GM12878 (cell line): ENCODE data around the gene GCH1. TPM values are rescaled to one million over a fixed set of nuclear protein-coding genes. Genes with fewer than 3 reads are reported as not detected.

Experiments used
- ATAC-seq: fragments of 200-7000 bp; cut with Tn5 transposase; 3 replicates; pipeline ENCODE4 v1.9.1; 2020; ENCODE audit warnings: mild to moderate bottlenecking, moderate library complexity
- BruUV-seq: library from RNA; stranded (reverse); fragments of 400-500 nt; replicated peaks from 2 replicates; lab custom pipeline; 2021; lab: Mats Ljungman, UMichigan
- CTCF ChIA-PET: fragments of 300-600 bp; sonication (Branson Sonifier 250); formaldehyde crosslinking; extraction: SDS; loops from one replicate; lab custom pipeline; 2021; ENCODE audit warnings: inconsistent platforms; lab: Yijun Ruan, JAX
- POLR2A ChIA-PET: fragments of 350-600 bp; formaldehyde crosslinking; extraction: SDS; loops from one replicate; lab custom pipeline; 2021; ENCODE audit warnings: inconsistent platforms; lab: Charles Lee
- RAD21 ChIA-PET: fragments of 300-600 bp; sonication (Branson Sonifier 250); formaldehyde crosslinking; loops from one replicate; lab custom pipeline; 2023; ENCODE audit warnings: antibody characterized with exemption; ENCODE audit not compliant: unreplicated experiment; lab: Charles Lee
- SMC1A ChIA-PET: fragments of 300-600 bp; sonication (Branson Sonifier 250); formaldehyde crosslinking; loops from one replicate; lab custom pipeline; 2023; ENCODE audit not compliant: unreplicated experiment, uncharacterized antibody; lab: Charles Lee
- DNase-seq: peaks from one replicate; pipeline ENCODE4 v3.0.0-alpha.2; 2011; ENCODE audit warnings: low read depth, low spot score
- FAIRE-seq: peaks from 3 replicates; lab custom pipeline; 2011; peaks lifted over from hg19 to GRCh38; lab: Jason Lieb, UNC
- H2AFZ ChIP-seq: 2 replicates; pipeline ENCODE4 v1.6.0; 2011; ENCODE audit warnings: low read depth, low read length, control low read depth; ENCODE audit not compliant: control insufficient read depth
- H3K27ac ChIP-seq: 2 replicates; pipeline ENCODE4 v1.5.1; 2011; ENCODE audit warnings: control low read depth; ENCODE audit not compliant: control insufficient read depth, insufficient read depth
- H3K27me3 ChIP-seq, 2 experiments: replicated peaks in 1 of 2; 2 replicates each; pipeline versions ENCODE4 v1.6.0 to v1.6.1; 2011; ENCODE audit warnings: low read length in 1 of 2; ENCODE audit not compliant: control insufficient read depth in 2 of 2, insufficient read depth in 2 of 2
- H3K36me3 ChIP-seq, 2 experiments: 2 replicates each; pipeline ENCODE4 v1.5.1; 2011; ENCODE audit warnings: low read length in 1 of 2; ENCODE audit not compliant: control insufficient read depth in 2 of 2, insufficient read depth in 2 of 2
- H3K4me1 ChIP-seq: 2 replicates; pipeline ENCODE4 v1.6.1; 2011; ENCODE audit warnings: mild to moderate bottlenecking, low read length, moderate library complexity, mixed read lengths; ENCODE audit not compliant: control insufficient read depth, insufficient read depth
- H3K4me2 ChIP-seq: 2 replicates; pipeline ENCODE4 v1.6.0; 2011; ENCODE audit warnings: control low read depth; ENCODE audit not compliant: control insufficient read depth, insufficient read depth
- H3K4me3 ChIP-seq: fragments of 200-600 bp; sonication (generic); 2 replicates; pipeline ENCODE4 v1.5.1; 2016
- H3K79me2 ChIP-seq: 2 replicates; pipeline ENCODE4 v1.6.0; 2011; ENCODE audit warnings: low read length; ENCODE audit not compliant: control insufficient read depth, insufficient read depth
- H3K9ac ChIP-seq: 2 replicates; pipeline ENCODE4 v1.8.0; 2011; ENCODE audit warnings: low read length, control low read depth, mixed read lengths; ENCODE audit not compliant: control insufficient read depth, insufficient read depth
- H3K9me3 ChIP-seq: replicated peaks from 3 replicates; pipeline ENCODE4 v1.5.1; 2011; ENCODE audit warnings: mild to moderate bottlenecking, low read length; ENCODE audit not compliant: control insufficient read depth, insufficient read depth
- H4K20me1 ChIP-seq: 2 replicates; pipeline ENCODE4 v1.6.0; 2011; ENCODE audit not compliant: control insufficient read depth, insufficient read depth
- IRF4 ChIP-seq: IDR thresholded peaks from 2 replicates; pipeline ENCODE4 v1.6.1; 2011; ENCODE audit warnings: low read depth, low read length
- MTA3 ChIP-seq: IDR thresholded peaks from 2 replicates; pipeline ENCODE4 v1.6.1; 2012; ENCODE audit warnings: low read length, inconsistent platforms, borderline replicate concordance
- MYC ChIP-seq: IDR thresholded peaks from 2 replicates; pipeline ENCODE4 v1.6.1; 2011; ENCODE audit warnings: mild to moderate bottlenecking, low read length, moderate library complexity, inconsistent platforms; ENCODE audit not compliant: insufficient read depth, insufficient replicate concordance, insufficient read length, severe bottlenecking
- RELA ChIP-seq: fragments of 450-650 bp; IDR thresholded peaks from 2 replicates; pipeline ENCODE4 v1.8.0; 2014; ENCODE audit warnings: borderline replicate concordance; ENCODE audit not compliant: partially characterized antibody
- REST ChIP-seq: IDR thresholded peaks from 2 replicates; pipeline ENCODE4 v1.6.1; 2012; ENCODE audit warnings: mild to moderate bottlenecking, low read depth, low read length
- RUNX3 ChIP-seq: IDR thresholded peaks from 2 replicates; pipeline ENCODE4 v1.6.1; 2012; ENCODE audit warnings: low read length, inconsistent platforms
- SMAD1 ChIP-seq: fragments of 450-650 bp; IDR thresholded peaks from 2 replicates; pipeline ENCODE4 v1.6.1; 2018; ENCODE audit warnings: mild to moderate bottlenecking, low read depth; ENCODE audit not compliant: partially characterized antibody
- SREBF2 ChIP-seq: IDR thresholded peaks from 2 replicates; pipeline ENCODE4 v1.6.1; 2012; ENCODE audit warnings: mild to moderate bottlenecking, low read length
- ZBTB11 ChIP-seq: fragments of 450-650 bp; formaldehyde crosslinking; IDR thresholded peaks from 2 replicates; pipeline ENCODE4 v1.5.0; 2022; ENCODE audit warnings: mild to moderate bottlenecking, missing genetic modification characterization
- ZBTB4 ChIP-seq: fragments of 450-650 bp; formaldehyde crosslinking; IDR thresholded peaks from 2 replicates; pipeline ENCODE4 v1.4.0; 2022; ENCODE audit warnings: mild to moderate bottlenecking, moderate library complexity
- WGBS: methylation state at CpG from one replicate; pipeline ENCODE4 v1.1.6; 2016; ENCODE audit warnings: low lambda C conversion rate; ENCODE audit not compliant: insufficient replicate concordance, insufficient coverage; ENCODE audit errors: missing lambda C conversion rate; 5-methylcytosine and 5-hydroxymethylcytosine counted together
- in situ Hi-C: fragments of 300-500 bp; cut with MboI; formaldehyde crosslinking; loops from 9 replicates; pipeline ENCODE4 v1.14.3; 2018; ENCODE audit warnings: mixed read lengths
- intact Hi-C: fragments of 100-400 bp; cut with micrococcal nuclease; formaldehyde crosslinking; loops from one replicate; pipeline ENCODE4 v1.14.2; 2022; ENCODE audit not compliant: unreplicated experiment
- polyA plus RNA-seq, 11 experiments: library from polyadenylated mRNA; depleted of rRNA in 4 of 11; unstranded in 6 of 11; stranded (reverse) in 5 of 11; fragments of >200 nt; fragmentation: Nextera tagmentation in 4 of 11; fragmentation: Illumina TruSeq in 1 of 11; extraction: Ambion mirVana in 4 of 11; extraction: Trizol in 1 of 11; gene quantifications; 1 replicate in 1 of 11; 2 replicates in 10 of 11; pipeline versions ENCODE4 v1.2.1 to v1.2.3, GENCODE V29; 2011 to 2016; ENCODE audit warnings: inconsistent platforms in 2 of 11, missing spikeins in 2 of 11, low read depth in 1 of 11
- total RNA-seq, 4 experiments: library from RNA; depleted of rRNA in 3 of 4; stranded (reverse); fragments of >200 nt in 3 of 4; fragmentation: Illumina TruSeq in 1 of 4; extraction: Trizol in 1 of 4; gene quantifications; 2 replicates each; pipeline versions ENCODE4 v1.2.1 to v1.2.3, GENCODE V29; 2013 to 2021

Gene GCH1
- total and polyA plus RNA-seq, 10 of the 15 experiments (the other 5 are each of a cell fraction or from before 2014, with no cell fraction given) = 25.1 to 37.0 (median 33.8) TPM

- 97% methylated on average over 1 of the region's 1 CpG for WGBS
- CTCF ChIA-PET = no interaction called here
- intact Hi-C loops = no loop called here
Observed at GRCh38 chr14:54933006-54933405, 30.4 kb upstream of the GCH1 start.

More at GRCh38 chr14:54933006-54933405, 30.4 kb upstream of the GCH1 start:
- H3K79me2 ChIP-seq = no peaks in the 10 kb centered on the region
- FAIRE-seq (no peak), DNase-seq (no peak), ATAC-seq (no peak)
- H3K9ac ChIP-seq = no peak overlapping the region
- POLR2A ChIA-PET = no interaction called here
- RAD21 ChIA-PET = no interaction called here
- TF ChIP-seq MTA3 (no peak), IRF4 (no peak), RUNX3 (no peak), ZBTB11 (CRISPR knock-in tag) (no peak), REST (no peak), SMAD1 (no peak), ZBTB4 (CRISPR knock-in tag) (no peak), RELA (no peak), MYC (no peak), SREBF2 (no peak)
- no peaks in the 10 kb centered on the region for H3K27me3 ChIP-seq
- H3K4me1 ChIP-seq = no peaks in the 10 kb centered on the region
- SMC1A ChIA-PET = no interaction called here
- H3K9me3 ChIP-seq = no peaks in the 10 kb centered on the region
- H3K36me3 ChIP-seq = 0 out of 4 replicates have a peak, but pooled peaks cover 0 to 2% of the 10 kb centered on the region in 2 experiments
- no peak overlapping the region for H3K27ac ChIP-seq
- no peak overlapping the region for H2AFZ ChIP-seq
- in situ Hi-C loops = no loop called here
- no peak overlapping the region for H3K4me3 ChIP-seq
- no TSS peak for BruUV-seq
- no peaks in the 10 kb centered on the region for H4K20me1 ChIP-seq
- no peak overlapping the region for H3K4me2 ChIP-seq
